Keratinocyte (primary cell): Measurements from ENCODE around the gene PTGDR2. TPM values are rescaled to one million over a fixed set of nuclear protein-coding genes. Genes with fewer than 3 reads are reported as not detected.

ENCODE experiments used
- DNase-seq: peaks from one replicate; pipeline ENCODE4 v3.0.0-alpha.2; 2011; ENCODE audit warnings: low read depth, missing footprints, low spot score
- FAIRE-seq: peaks from 2 replicates; lab custom pipeline; 2011; peaks lifted over from hg19 to GRCh38; lab: Jason Lieb, UNC
- H2AFZ ChIP-seq: 2 replicates; pipeline ENCODE4 v1.6.0; 2012; ENCODE audit warnings: low read length, control low read depth, inconsistent platforms; ENCODE audit not compliant: control insufficient read depth
- H3K27ac ChIP-seq: 2 replicates; pipeline ENCODE4 v1.5.1; 2011; ENCODE audit warnings: low read length; ENCODE audit not compliant: control insufficient read depth, insufficient read depth
- H3K27me3 ChIP-seq: 3 replicates; pipeline ENCODE4 v1.6.0; 2011; ENCODE audit warnings: low read length; ENCODE audit not compliant: control insufficient read depth, insufficient read depth; ENCODE audit errors: extremely low read depth
- H3K36me3 ChIP-seq, 2 experiments: 2 replicates in 1 of 2; 3 replicates in 1 of 2; pipeline ENCODE4 v1.5.1; 2011; ENCODE audit warnings: low read length in 2 of 2, mild to moderate bottlenecking in 1 of 2; ENCODE audit not compliant: control insufficient read depth in 2 of 2, insufficient read depth in 2 of 2; ENCODE audit errors: extremely low read depth in 1 of 2
- H3K4me1 ChIP-seq: 3 replicates; pipeline ENCODE4 v1.5.1; 2011; ENCODE audit warnings: low read length; ENCODE audit not compliant: control insufficient read depth, insufficient read depth; ENCODE audit errors: extremely low read depth
- H3K4me2 ChIP-seq: 3 replicates; pipeline ENCODE4 v1.6.0; 2011; ENCODE audit warnings: low read depth, low read length; ENCODE audit not compliant: control insufficient read depth, insufficient read depth; ENCODE audit errors: extremely low read depth
- H3K4me3 ChIP-seq, 3 experiments: fragments of 200-600 bp in 1 of 3; sonication (generic) in 1 of 3; 2 replicates in 2 of 3; 3 replicates in 1 of 3; pipeline ENCODE4 v1.5.1; 2011 to 2016; ENCODE audit warnings: low read length in 3 of 3, mild to moderate bottlenecking in 3 of 3, control low read depth in 2 of 3, inconsistent platforms in 1 of 3, low read depth in 1 of 3, mixed read lengths in 1 of 3, mixed run types in 1 of 3, moderate library complexity in 1 of 3; ENCODE audit not compliant: control insufficient read depth in 2 of 3, insufficient read depth in 2 of 3; ENCODE audit errors: extremely low read depth in 1 of 3
- H3K79me2 ChIP-seq: 2 replicates; pipeline ENCODE4 v1.6.0; 2012; ENCODE audit warnings: low read length; ENCODE audit not compliant: control insufficient read depth, insufficient read depth
- H3K9ac ChIP-seq: 3 replicates; pipeline ENCODE4 v1.6.0; 2011; ENCODE audit warnings: low read length; ENCODE audit not compliant: control insufficient read depth, insufficient read depth; ENCODE audit errors: extremely low read depth
- H3K9me1 ChIP-seq: 3 replicates; pipeline ENCODE4 v1.6.0; 2011; ENCODE audit warnings: low read length; ENCODE audit not compliant: control insufficient read depth, insufficient read depth; ENCODE audit errors: extremely low read depth
- H3K9me3 ChIP-seq: 2 replicates; pipeline ENCODE4 v1.5.1; 2012; ENCODE audit warnings: low read depth, low read length; ENCODE audit not compliant: control insufficient read depth
- H4K20me1 ChIP-seq: 3 replicates; pipeline ENCODE4 v1.6.0; 2011; ENCODE audit warnings: low read length; ENCODE audit not compliant: control insufficient read depth, insufficient read depth; ENCODE audit errors: extremely low read depth
- CTCF ChIP-seq, 3 experiments: IDR thresholded peaks in 1 of 3; conservative IDR thresholded peaks in 1 of 3; optimal IDR thresholded peaks in 1 of 3; 2 replicates in 2 of 3; 3 replicates in 1 of 3; pipeline versions ENCODE3 to v1.5.1; 2011; ENCODE audit warnings: low read length in 3 of 3, mild to moderate bottlenecking in 3 of 3, moderate library complexity in 2 of 3, control low read depth in 1 of 3, inconsistent platforms in 1 of 3; ENCODE audit not compliant: insufficient read depth in 2 of 3; ENCODE audit errors: extremely low read depth in 1 of 3
- EZH2 ChIP-seq: IDR thresholded peaks from one replicate; pipeline ENCODE4 v1.6.1; 2012; ENCODE audit warnings: inconsistent platforms, mild to moderate bottlenecking, low read length, moderate library complexity
- dilution Hi-C: fragments of 300-500 bp; cut with MboI; formaldehyde crosslinking; loops from one replicate; pipeline ENCODE4 v1.7.0; 2020; ENCODE audit warnings: low sequenced_read_pairs; ENCODE audit not compliant: extremely low pct_ligation_motif_present
- polyA plus RNA-seq, 5 experiments: library from polyadenylated mRNA; depleted of rRNA in 3 of 5; stranded (reverse) in 3 of 5; stranded (forward) in 1 of 5; unstranded in 1 of 5; fragments of >200 nt; gene quantifications; 1 replicate in 1 of 5; 2 replicates in 3 of 5; 3 replicates in 1 of 5; pipeline versions ENCODE4 v1.2.1 to v1.2.3, GENCODE V29; 2011 to 2012; ENCODE audit warnings: missing spikeins in 2 of 5, low read depth in 1 of 5, low replicate concordance in 1 of 5

PTGDR2 gene
- polyA plus RNA-seq, 1 donor (not counting 4 experiments of a cell fraction or from before 2014, with no cell fraction given), result not detected

GRCh38 chr11:60876168-60876485 is 20.4 kb upstream of the PTGDR2 start:
- DNase-seq (no peak), FAIRE-seq (no peak)
- Histone ChIP-seq H2AFZ (no peak overlapping the region), H3K9me1 (no peaks in the 10 kb centered on the region), H3K9ac (no peak overlapping the region), H3K36me3 (peaks cover 3 to 8% of the 10 kb centered on the region in 2 experiments), H3K4me1 (no peaks in the 10 kb centered on the region), H3K9me3 (no peaks in the 10 kb centered on the region), H3K4me2 (no peak overlapping the region), H3K79me2 (no peaks in the 10 kb centered on the region), H3K27me3 (no peaks in the 10 kb centered on the region), H3K4me3 (no peak overlapping the region), H3K27ac (no peak overlapping the region), H4K20me1 (no peaks in the 10 kb centered on the region)
- no peak for TF ChIP-seq EZH2
- no peak for TF ChIP-seq CTCF (optimal IDR thresholded peaks at IDR 0.05 in 1 of 3, IDR thresholded peaks at IDR 0.05 in 1 of 3, conservative IDR thresholded peaks at IDR 0.05 in 1 of 3; ENCODE audit: extremely low read depth in 1 of 3, insufficient read depth in 2 of 3, low read length in 3 of 3)
- dilution Hi-C loops, result no loop called here

GRCh38 chr11:60875366-60876167 is 19.8 kb upstream of the PTGDR2 start:
- peaks cover 3 to 8% of the 10 kb centered on the region in 2 experiments for H3K36me3 ChIP-seq
- H3K27ac ChIP-seq, result no peak overlapping the region
- H4K20me1 ChIP-seq, result no peaks in the 10 kb centered on the region
- H3K4me3 ChIP-seq, result no peak overlapping the region
- H3K9me1 ChIP-seq, result no peaks in the 10 kb centered on the region
- H3K4me1 ChIP-seq, result no peaks in the 10 kb centered on the region
- dilution Hi-C loops, result no loop called here
- H3K27me3 ChIP-seq, result no peaks in the 10 kb centered on the region
- H3K9me3 ChIP-seq, result no peaks in the 10 kb centered on the region
- DNase-seq, result no peak
- no peak overlapping the region for H2AFZ ChIP-seq
- no peak overlapping the region for H3K4me2 ChIP-seq
- no peak overlapping the region for H3K9ac ChIP-seq
- FAIRE-seq, result no peak
- TF ChIP-seq CTCF (optimal IDR thresholded peaks at IDR 0.05 in 1 of 3, IDR thresholded peaks at IDR 0.05 in 1 of 3, conservative IDR thresholded peaks at IDR 0.05 in 1 of 3; ENCODE audit: extremely low read depth in 1 of 3, insufficient read depth in 2 of 3, low read length in 3 of 3) (no peak), EZH2 (no peak)
- H3K79me2 ChIP-seq, result no peaks in the 10 kb centered on the region
